ENCODE data around the gene PCDHB14. TPM values are rescaled to one million over a fixed set of nuclear protein-coding genes. Genes with fewer than 3 reads are reported as not detected.
A peak's percentile ranks its signal among the peaks of the same experiment; 100 is the strongest.
"Not testable (repeated sequence)": the region's sequence is repeated elsewhere in the genome, so short reads cannot be mapped to it uniquely, and the experiment has no call there.

PCDHB14 gene
- total and polyA plus RNA-seq, 4 donors, result 0.67 to 10.6 (median 2.0) TPM

DNA sequence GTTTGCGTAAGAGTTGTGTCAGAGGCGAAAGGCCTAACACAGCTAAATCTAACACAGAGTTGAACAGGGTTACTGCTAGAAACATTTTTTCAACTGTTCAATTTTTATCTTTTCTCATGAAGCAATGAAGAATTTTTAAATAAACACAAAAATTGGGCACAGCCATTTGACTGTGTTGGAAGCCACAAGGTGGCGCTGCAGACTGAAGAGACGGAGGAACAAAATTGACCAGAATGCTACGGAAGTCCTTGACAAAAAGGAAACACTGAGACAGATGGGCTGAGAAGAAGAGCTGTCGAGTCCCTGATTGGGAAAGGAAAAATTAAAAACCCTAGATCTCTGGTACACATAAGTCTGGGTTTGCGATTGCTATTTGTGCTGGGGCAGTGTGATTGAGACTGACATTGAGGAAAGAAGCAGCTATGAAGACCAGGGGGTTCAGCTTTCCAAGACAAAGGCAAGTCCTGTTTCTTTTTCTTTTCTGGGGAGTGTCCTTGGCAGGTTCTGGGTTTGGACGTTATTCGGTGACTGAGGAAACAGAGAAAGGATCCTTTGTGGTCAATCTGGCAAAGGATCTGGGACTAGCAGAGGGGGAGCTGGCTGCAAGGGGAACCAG is 36.1 kb upstream of the PCDHB14 start, which contains the start of gene PCDHB9:
Gene PCDHB9, plus strand, starts transcription at position 265 of the 616 bp plus-strand sequence. Its CDS starts 158 bp downstream, at position 423.
- ATAC-seq (ENCODE audit: insufficient read depth, low FRiP score), result no peak
- Histone ChIP-seq H3K4me3 (no peak within 1 kb of the TSS), H3K9me3 (ENCODE audit: control insufficient read depth in 4 of 4, insufficient read depth in 3 of 4, low read length in 3 of 4) (peaks cover 5 to 31% (median 16%) of the 10 kb centered on the region in 4 donors), H3K27ac (ENCODE audit: low read depth in 1 of 2, low read length in 1 of 2) (no peak within 1 kb of the TSS), H3K4me1 (ENCODE audit: control insufficient read depth in 5 of 5, insufficient read depth in 5 of 5, low read length in 5 of 5) (peaks cover 0 to 1% (median 0%) of the 10 kb centered on the region in 5 donors), H3K27me3 (ENCODE audit: control insufficient read depth in 3 of 3, insufficient read depth in 3 of 3, low read length in 2 of 3) (no peaks in the 10 kb centered on the region), H3K9ac (ENCODE audit: insufficient read depth in 1 of 2, low read length in 2 of 2) (no peak within 1 kb of the TSS), H3K36me3 (ENCODE audit: control insufficient read depth in 4 of 4, insufficient read depth in 4 of 4, low read length in 4 of 4) (peaks cover 0 to 3% (median 0%) of the 10 kb centered on the region in 4 donors)
- TF ChIP-seq, protein P1, sequence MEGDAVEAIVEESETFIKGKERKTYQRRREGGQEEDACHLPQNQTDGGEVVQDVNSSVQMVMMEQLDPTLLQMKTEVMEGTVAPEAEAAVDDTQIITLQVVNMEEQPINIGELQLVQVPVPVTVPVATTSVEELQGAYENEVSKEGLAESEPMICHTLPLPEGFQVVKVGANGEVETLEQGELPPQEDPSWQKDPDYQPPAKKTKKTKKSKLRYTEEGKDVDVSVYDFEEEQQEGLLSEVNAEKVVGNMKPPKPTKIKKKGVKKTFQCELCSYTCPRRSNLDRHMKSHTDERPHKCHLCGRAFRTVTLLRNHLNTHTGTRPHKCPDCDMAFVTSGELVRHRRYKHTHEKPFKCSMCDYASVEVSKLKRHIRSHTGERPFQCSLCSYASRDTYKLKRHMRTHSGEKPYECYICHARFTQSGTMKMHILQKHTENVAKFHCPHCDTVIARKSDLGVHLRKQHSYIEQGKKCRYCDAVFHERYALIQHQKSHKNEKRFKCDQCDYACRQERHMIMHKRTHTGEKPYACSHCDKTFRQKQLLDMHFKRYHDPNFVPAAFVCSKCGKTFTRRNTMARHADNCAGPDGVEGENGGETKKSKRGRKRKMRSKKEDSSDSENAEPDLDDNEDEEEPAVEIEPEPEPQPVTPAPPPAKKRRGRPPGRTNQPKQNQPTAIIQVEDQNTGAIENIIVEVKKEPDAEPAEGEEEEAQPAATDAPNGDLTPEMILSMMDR (IDR thresholded peaks at IDR 0.05; ENCODE audit: control extremely low read depth, extremely low read depth), result no peak
- WGBS, 2 donors, result 16% methylated on average over 9 of the region's 9 CpGs
- DNase-seq, result peak in 2 of 3 donors; percentile 34 to 50

DNA sequence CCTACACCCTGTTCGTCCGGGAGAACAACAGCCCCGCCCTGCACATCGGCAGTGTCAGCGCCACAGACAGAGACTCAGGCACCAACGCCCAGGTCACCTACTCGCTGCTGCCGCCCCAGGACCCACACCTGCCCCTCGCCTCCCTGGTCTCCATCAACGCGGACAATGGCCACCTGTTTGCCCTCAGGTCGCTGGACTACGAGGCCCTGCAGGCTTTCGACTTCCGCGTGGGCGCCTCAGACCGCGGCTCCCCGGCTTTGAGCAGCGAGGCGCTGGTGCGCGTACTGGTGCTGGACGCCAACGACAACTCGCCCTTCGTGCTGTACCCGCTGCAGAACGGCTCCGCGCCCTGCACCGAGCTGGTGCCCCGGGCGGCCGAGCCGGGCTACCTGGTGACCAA is 34.5 kb upstream of the PCDHB14 start:
- DNase-seq; H3K36me3 ChIP-seq (ENCODE audit: control insufficient read depth in 4 of 4, insufficient read depth in 4 of 4, low read length in 4 of 4); H3K27ac ChIP-seq (ENCODE audit: low read depth in 1 of 2, low read length in 1 of 2); H3K4me1 ChIP-seq (ENCODE audit: control insufficient read depth in 5 of 5, insufficient read depth in 5 of 5, low read length in 5 of 5); ATAC-seq (ENCODE audit: insufficient read depth, low FRiP score); H3K27me3 ChIP-seq (ENCODE audit: control insufficient read depth in 3 of 3, insufficient read depth in 3 of 3, low read length in 2 of 3); H3K9ac ChIP-seq (ENCODE audit: insufficient read depth in 1 of 2, low read length in 2 of 2); H3K4me3 ChIP-seq: not testable (repeated sequence)
- WGBS, 2 donors, result 32 to 38% methylated on average over 20 to 32 of the region's 37 CpGs
- H3K9me3 ChIP-seq (ENCODE audit: control insufficient read depth in 4 of 4, insufficient read depth in 3 of 4, low read length in 3 of 4), result peaks cover 5 to 24% (median 10%) of the 10 kb centered on the region in 4 donors

DNA sequence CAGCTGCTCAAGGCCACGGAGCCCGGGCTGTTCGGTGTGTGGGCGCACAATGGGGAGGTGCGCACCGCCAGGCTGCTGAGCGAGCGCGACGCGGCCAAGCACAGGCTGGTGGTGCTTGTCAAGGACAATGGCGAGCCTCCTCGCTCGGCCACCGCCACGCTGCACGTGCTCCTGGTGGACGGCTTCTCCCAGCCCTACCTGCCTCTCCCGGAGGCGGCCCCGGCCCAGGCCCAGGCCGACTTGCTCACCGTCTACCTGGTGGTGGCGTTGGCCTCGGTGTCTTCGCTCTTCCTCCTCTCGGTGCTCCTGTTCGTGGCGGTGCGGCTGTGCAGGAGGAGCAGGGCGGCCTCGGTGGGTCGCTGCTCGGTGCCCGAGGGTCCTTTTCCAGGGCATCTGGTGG is 34.0 kb upstream of the PCDHB14 start:
- not testable (repeated sequence) for H3K9ac ChIP-seq (ENCODE audit: insufficient read depth in 1 of 2, low read length in 2 of 2); H3K27me3 ChIP-seq (ENCODE audit: control insufficient read depth in 3 of 3, insufficient read depth in 3 of 3, low read length in 2 of 3); H3K4me3 ChIP-seq; DNase-seq; H3K36me3 ChIP-seq (ENCODE audit: control insufficient read depth in 4 of 4, insufficient read depth in 4 of 4, low read length in 4 of 4); H3K4me1 ChIP-seq (ENCODE audit: control insufficient read depth in 5 of 5, insufficient read depth in 5 of 5, low read length in 5 of 5); ATAC-seq (ENCODE audit: insufficient read depth, low FRiP score); H3K27ac ChIP-seq (ENCODE audit: low read depth in 1 of 2, low read length in 1 of 2)
- H3K9me3 ChIP-seq (ENCODE audit: control insufficient read depth in 4 of 4, insufficient read depth in 3 of 4, low read length in 3 of 4), result peaks cover 5 to 23% (median 10%) of the 10 kb centered on the region in 4 donors
- WGBS, 2 donors, result 27 to 33% methylated on average over 14 to 32 of the region's 35 CpGs

DNA sequence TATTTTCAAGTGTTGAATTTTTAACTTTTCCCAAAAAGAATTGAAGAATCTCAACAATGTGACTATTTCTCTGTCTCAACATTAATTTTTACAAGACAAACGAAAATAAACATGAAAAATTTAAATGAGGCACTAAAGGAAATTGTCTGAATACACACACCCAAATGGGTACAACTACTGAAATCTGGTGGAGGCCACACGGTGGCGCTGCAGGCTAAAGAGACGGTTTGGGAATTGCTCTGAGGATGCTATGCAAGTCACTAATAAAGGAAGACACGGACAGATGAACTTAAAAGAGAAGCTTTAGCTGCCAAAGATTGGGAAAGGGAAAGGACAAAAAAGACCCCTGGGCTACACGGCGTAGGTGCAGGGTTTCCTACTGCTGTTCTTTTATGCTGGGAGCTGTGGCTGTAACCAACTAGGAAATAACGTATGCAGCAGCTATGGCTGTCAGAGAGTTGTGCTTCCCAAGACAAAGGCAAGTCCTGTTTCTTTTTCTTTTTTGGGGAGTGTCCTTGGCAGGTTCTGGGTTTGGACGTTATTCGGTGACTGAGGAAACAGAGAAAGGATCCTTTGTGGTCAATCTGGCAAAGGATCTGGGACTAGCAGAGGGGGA is 30.9 kb upstream of the PCDHB14 start, which contains the start of gene PCDHB10:
Gene PCDHB10, plus strand, starts transcription at position 244 of the 616 bp plus-strand sequence. Its CDS starts 200 bp downstream, at position 444.
- WGBS, 2 donors, result 7 to 9% methylated on average over 10 of the region's 10 CpGs
- Histone ChIP-seq H3K9me3 (ENCODE audit: control insufficient read depth in 4 of 4, insufficient read depth in 3 of 4, low read length in 3 of 4) (peaks cover 0 to 21% (median 11%) of the 10 kb centered on the region in 4 donors), H3K9ac (ENCODE audit: insufficient read depth in 1 of 2, low read length in 2 of 2) (peak within 1 kb of the TSS in 1 of 2 donors; percentile 62), H3K36me3 (ENCODE audit: control insufficient read depth in 4 of 4, insufficient read depth in 4 of 4, low read length in 4 of 4) (no peaks in the 10 kb centered on the region), H3K27me3 (ENCODE audit: control insufficient read depth in 3 of 3, insufficient read depth in 3 of 3, low read length in 2 of 3) (no peaks in the 10 kb centered on the region), H3K27ac (ENCODE audit: low read depth in 1 of 2, low read length in 1 of 2) (no peak within 1 kb of the TSS), H3K4me3 (no peak within 1 kb of the TSS), H3K4me1 (ENCODE audit: control insufficient read depth in 5 of 5, insufficient read depth in 5 of 5, low read length in 5 of 5) (no peaks in the 10 kb centered on the region)
- ATAC-seq (ENCODE audit: insufficient read depth, low FRiP score), result no peak
- TF ChIP-seq, protein P1 (IDR thresholded peaks at IDR 0.05; ENCODE audit: control extremely low read depth, extremely low read depth), result no peak
- peak; percentile 44 to 56 (median 56) for DNase-seq

- H3K36me3 ChIP-seq (ENCODE audit: control insufficient read depth in 4 of 4, insufficient read depth in 4 of 4, low read length in 4 of 4); H3K27ac ChIP-seq (ENCODE audit: low read depth in 1 of 2, low read length in 1 of 2); ATAC-seq (ENCODE audit: insufficient read depth, low FRiP score); H3K4me1 ChIP-seq (ENCODE audit: control insufficient read depth in 5 of 5, insufficient read depth in 5 of 5, low read length in 5 of 5); H3K27me3 ChIP-seq (ENCODE audit: control insufficient read depth in 3 of 3, insufficient read depth in 3 of 3, low read length in 2 of 3); H3K4me3 ChIP-seq; H3K9ac ChIP-seq (ENCODE audit: insufficient read depth in 1 of 2, low read length in 2 of 2); DNase-seq: not testable (repeated sequence)
- WGBS, 2 donors, result 24 to 26% methylated on average over 3 to 33 of the region's 37 CpGs
- peaks cover 0 to 24% (median 14%) of the 10 kb centered on the region in 4 donors for H3K9me3 ChIP-seq (ENCODE audit: control insufficient read depth in 4 of 4, insufficient read depth in 3 of 4, low read length in 3 of 4)
Measured at GRCh38 chr5:141194332-141194731, 28.8 kb upstream of the PCDHB14 start.

All from lung (tissue), 12 donors.